Measurements from ENCODE around the gene CATSPER1. TPM values are rescaled to one million over a fixed set of nuclear protein-coding genes. Genes with fewer than 3 reads are reported as not detected.

Gene CATSPER1
- total and polyA plus RNA-seq, 2 of the 13 experiments (the other 11 are each of a cell fraction or from before 2014, with no cell fraction given), result 0.17 TPM; not detected in 1

DNA sequence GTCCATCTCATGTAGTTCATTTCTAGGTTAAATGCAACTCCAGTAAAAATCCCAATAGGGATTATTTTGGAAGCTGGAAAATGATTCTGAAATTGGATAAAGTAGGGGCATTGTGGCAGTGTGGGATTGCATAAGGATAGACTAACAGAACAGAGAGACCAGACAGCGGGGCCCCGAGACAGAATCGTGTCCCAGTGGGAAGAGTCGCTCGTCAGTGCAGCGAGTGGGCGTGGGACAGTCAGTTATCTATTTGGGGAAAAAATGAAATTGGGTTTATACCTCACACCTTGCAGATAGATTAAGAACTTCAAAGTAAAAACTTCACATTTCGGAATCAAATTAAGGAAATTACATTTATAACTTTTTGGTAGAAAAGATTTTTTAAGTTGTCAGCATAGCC is 54.2 kb downstream of the CATSPER1 start:
- CTCF ChIA-PET (ENCODE audit: low intra/inter-chr PET ratio, low total read pairs), result no interaction called here
- ATAC-seq, result no peak
- Histone ChIP-seq H3K9me3 (ENCODE audit: low read length) (no peaks in the 10 kb centered on the region), H3K27me3 (ENCODE audit: control insufficient read depth in 1 of 2, insufficient read depth in 2 of 2, low read length in 2 of 2) (no peaks in the 10 kb centered on the region; a peak in 1 of 5 replicates), H3K4me2 (ENCODE audit: low read depth, low read length) (no peak overlapping the region), H3K9ac (ENCODE audit: insufficient read depth, low read depth, low read length) (no peak overlapping the region), H3K4me1 (ENCODE audit: insufficient read depth, low read length) (no peaks in the 10 kb centered on the region), H4K20me1 (ENCODE audit: insufficient read depth, low read length) (no peaks in the 10 kb centered on the region), H3K79me2 (ENCODE audit: insufficient read depth, low read length) (no peaks in the 10 kb centered on the region), H3K27ac (ENCODE audit: extremely low read length, insufficient read depth, low read length) (no peak overlapping the region), H3K4me3 (replicated peaks in 1 of 3; ENCODE audit: insufficient read depth in 1 of 3, low read depth in 2 of 3, low read length in 3 of 3) (no peak overlapping the region), H2AFZ (ENCODE audit: low read length) (no peak overlapping the region), H3K36me3 (replicated peaks in 1 of 2; ENCODE audit: control insufficient read depth in 1 of 2, insufficient read depth in 2 of 2, low read length in 2 of 2) (peaks cover 10 to 26% of the 10 kb centered on the region in 2 experiments)
- DNase-seq (ENCODE audit: low spot score), result no peak
- TF ChIP-seq PHF20 (CRISPR knock-in tag; IDR thresholded peaks at IDR 0.05) (no peak), POLR2AphosphoS2 (IDR thresholded peaks at IDR 0.05; ENCODE audit: low read depth, low read length) (no peak)
- TF ChIP-seq, protein P1, sequence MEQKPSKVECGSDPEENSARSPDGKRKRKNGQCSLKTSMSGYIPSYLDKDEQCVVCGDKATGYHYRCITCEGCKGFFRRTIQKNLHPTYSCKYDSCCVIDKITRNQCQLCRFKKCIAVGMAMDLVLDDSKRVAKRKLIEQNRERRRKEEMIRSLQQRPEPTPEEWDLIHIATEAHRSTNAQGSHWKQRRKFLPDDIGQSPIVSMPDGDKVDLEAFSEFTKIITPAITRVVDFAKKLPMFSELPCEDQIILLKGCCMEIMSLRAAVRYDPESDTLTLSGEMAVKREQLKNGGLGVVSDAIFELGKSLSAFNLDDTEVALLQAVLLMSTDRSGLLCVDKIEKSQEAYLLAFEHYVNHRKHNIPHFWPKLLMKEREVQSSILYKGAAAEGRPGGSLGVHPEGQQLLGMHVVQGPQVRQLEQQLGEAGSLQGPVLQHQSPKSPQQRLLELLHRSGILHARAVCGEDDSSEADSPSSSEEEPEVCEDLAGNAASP (CRISPR knock-in tag; IDR thresholded peaks at IDR 0.05; ENCODE audit: borderline replicate concordance), result no peak
- FAIRE-seq, result no peak
- BruUV-seq (replicated peaks), result no TSS peak
- in situ Hi-C loops (cut with HindIII; ENCODE audit: extremely low pct_ligation_motif_present, low pct_unique_long_range_greater_than_20kb) (no loop called here), intact Hi-C loops (cut with micrococcal nuclease; ENCODE audit: unreplicated experiment) (no loop called here)
- WGBS (ENCODE audit: low lambda C conversion rate), result 96% methylated on average over 8 of the region's 8 CpGs
- POLR2A ChIA-PET, result no interaction called here

DNA sequence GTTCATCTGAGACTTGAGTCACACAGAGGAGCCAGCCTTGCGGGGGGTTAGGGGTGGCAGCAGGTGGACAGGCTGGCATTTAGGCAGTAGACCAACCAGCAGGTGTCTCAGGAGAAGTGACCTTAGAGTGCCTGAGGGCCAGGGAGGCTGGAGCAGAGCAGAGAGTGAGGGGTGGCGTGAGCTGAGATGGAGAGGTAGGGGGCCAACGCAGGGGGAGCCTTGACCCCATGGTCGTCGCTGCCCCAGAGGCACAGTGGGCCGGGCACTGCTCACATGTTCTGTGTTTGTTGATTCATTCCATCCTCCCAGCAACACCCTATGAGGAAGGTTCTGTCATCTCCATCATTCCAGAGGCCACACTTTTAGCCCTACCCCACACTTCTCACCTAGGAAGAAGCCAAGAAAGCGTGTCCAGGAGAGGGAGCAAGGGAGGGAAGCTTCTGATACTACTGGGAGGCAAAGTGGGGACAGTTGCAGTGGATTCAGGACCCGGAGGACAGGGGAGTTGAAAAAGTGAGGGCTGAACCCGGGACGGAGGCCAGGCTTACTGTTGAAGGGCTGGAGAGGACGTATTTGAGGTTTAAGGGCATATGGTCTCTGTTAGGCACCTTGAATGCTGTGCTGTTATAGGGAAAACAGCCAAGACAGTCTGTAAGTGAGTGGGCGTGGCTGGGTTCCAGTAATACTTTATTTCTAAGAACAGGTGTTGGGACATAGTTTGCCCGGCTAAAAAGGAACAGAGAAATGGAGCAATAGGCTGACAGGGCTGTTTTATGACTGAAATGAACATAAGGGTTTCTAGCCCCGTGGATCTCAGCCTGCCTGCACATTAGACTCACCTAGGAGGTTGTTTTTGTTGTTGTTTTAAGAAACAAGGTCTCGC is 57.4 kb downstream of the CATSPER1 start:
- ChIA-PET CTCF (ENCODE audit: low intra/inter-chr PET ratio, low total read pairs) (no interaction called here), POLR2A (no interaction called here)
- in situ Hi-C loops (cut with HindIII; ENCODE audit: extremely low pct_ligation_motif_present, low pct_unique_long_range_greater_than_20kb) (no loop called here), intact Hi-C loops (cut with micrococcal nuclease; ENCODE audit: unreplicated experiment) (no loop called here)
- H3K4me1 ChIP-seq (ENCODE audit: insufficient read depth, low read length), result peaks cover 2% of the 10 kb centered on the region; the same call in 1 of the 2 replicates
- ATAC-seq (no peak; the same call in 2 of the 3 replicates), DNase-seq (ENCODE audit: low spot score) (no peak), FAIRE-seq (no peak)
- peaks cover 29 to 52% of the 10 kb centered on the region in 2 experiments for H3K36me3 ChIP-seq (replicated peaks in 1 of 2; ENCODE audit: control insufficient read depth in 1 of 2, insufficient read depth in 2 of 2, low read length in 2 of 2)
- WGBS (ENCODE audit: low lambda C conversion rate), result 96% methylated on average over 15 of the region's 15 CpGs
- no peaks in the 10 kb centered on the region for H3K9me3 ChIP-seq (ENCODE audit: low read length)
- H3K4me3 ChIP-seq (replicated peaks in 1 of 3; ENCODE audit: insufficient read depth in 1 of 3, low read depth in 2 of 3, low read length in 3 of 3), result no peak overlapping the region
- TF ChIP-seq, protein P2, sequence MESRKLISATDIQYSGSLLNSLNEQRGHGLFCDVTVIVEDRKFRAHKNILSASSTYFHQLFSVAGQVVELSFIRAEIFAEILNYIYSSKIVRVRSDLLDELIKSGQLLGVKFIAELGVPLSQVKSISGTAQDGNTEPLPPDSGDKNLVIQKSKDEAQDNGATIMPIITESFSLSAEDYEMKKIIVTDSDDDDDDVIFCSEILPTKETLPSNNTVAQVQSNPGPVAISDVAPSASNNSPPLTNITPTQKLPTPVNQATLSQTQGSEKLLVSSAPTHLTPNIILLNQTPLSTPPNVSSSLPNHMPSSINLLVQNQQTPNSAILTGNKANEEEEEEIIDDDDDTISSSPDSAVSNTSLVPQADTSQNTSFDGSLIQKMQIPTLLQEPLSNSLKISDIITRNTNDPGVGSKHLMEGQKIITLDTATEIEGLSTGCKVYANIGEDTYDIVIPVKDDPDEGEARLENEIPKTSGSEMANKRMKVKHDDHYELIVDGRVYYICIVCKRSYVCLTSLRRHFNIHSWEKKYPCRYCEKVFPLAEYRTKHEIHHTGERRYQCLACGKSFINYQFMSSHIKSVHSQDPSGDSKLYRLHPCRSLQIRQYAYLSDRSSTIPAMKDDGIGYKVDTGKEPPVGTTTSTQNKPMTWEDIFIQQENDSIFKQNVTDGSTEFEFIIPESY (CRISPR knock-in tag; IDR thresholded peaks at IDR 0.05), result peak; percentile 86
- TF ChIP-seq ZNF781 (CRISPR knock-in tag; IDR thresholded peaks at IDR 0.05; ENCODE audit: borderline replicate concordance, not compliant biosample characterization) (no peak), JARID2 (CRISPR knock-in tag; IDR thresholded peaks at IDR 0.05; ENCODE audit: insufficient replicate concordance) (no peak), ATF7 (IDR thresholded peaks at IDR 0.05) (no peak), ATF7 (CRISPR knock-in tag; IDR thresholded peaks at IDR 0.05) (no peak), SOX13 (IDR thresholded peaks at IDR 0.05) (no peak), SOX13 (CRISPR knock-in tag; conservative IDR thresholded peaks at IDR 0.05 in 1 of 2, IDR thresholded peaks at IDR 0.05 in 1 of 2) (no peak), PHF21A (CRISPR knock-in tag; IDR thresholded peaks at IDR 0.05) (no peak), ZNF543 (CRISPR knock-in tag; IDR thresholded peaks at IDR 0.05) (no peak)
- TF ChIP-seq, protein P3, sequence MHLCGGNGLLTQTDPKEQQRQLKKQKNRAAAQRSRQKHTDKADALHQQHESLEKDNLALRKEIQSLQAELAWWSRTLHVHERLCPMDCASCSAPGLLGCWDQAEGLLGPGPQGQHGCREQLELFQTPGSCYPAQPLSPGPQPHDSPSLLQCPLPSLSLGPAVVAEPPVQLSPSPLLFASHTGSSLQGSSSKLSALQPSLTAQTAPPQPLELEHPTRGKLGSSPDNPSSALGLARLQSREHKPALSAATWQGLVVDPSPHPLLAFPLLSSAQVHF (CRISPR knock-in tag; IDR thresholded peaks at IDR 0.05), result no peak
- no TSS peak for BruUV-seq (replicated peaks)
- H3K9ac ChIP-seq (ENCODE audit: insufficient read depth, low read depth, low read length), result no peak overlapping the region
- no peak overlapping the region for H3K4me2 ChIP-seq (ENCODE audit: low read depth, low read length)
- no peak overlapping the region for H3K27ac ChIP-seq (ENCODE audit: extremely low read length, insufficient read depth, low read length)
- H3K27me3 ChIP-seq (ENCODE audit: control insufficient read depth in 1 of 2, insufficient read depth in 2 of 2, low read length in 2 of 2), result no peaks in the 10 kb centered on the region; a peak in 1 of 5 replicates
- H3K79me2 ChIP-seq (ENCODE audit: insufficient read depth, low read length), result peaks cover 2% of the 10 kb centered on the region
- H4K20me1 ChIP-seq (ENCODE audit: insufficient read depth, low read length), result no peaks in the 10 kb centered on the region
- no peak overlapping the region for H2AFZ ChIP-seq (ENCODE audit: low read length)
